Measurements from ENCODE around the gene PI4K2A.
"Not testable (repeated sequence)": the region's sequence is repeated elsewhere in the genome, so short reads cannot be mapped to it uniquely, and the experiment has no call there.

PI4K2A gene

GRCh38 chr10:97683556-97684367, 43.3 kb downstream of the PI4K2A start:
- no peak overlapping the region for H3K4me2 ChIP-seq (ENCODE audit: low read length)
- H3K27me3 ChIP-seq (ENCODE audit: low read depth, low read length) = no peaks in the 10 kb centered on the region
- H2AFZ ChIP-seq (ENCODE audit: low read depth, low read length) = no peak overlapping the region
- peaks cover 9% of the 10 kb centered on the region for H3K4me1 ChIP-seq (ENCODE audit: low read length)
- H4K20me1 ChIP-seq (ENCODE audit: insufficient read depth, low read length) = no peaks in the 10 kb centered on the region
- H3K27ac ChIP-seq (ENCODE audit: low read length) = no peak overlapping the region
- no peak overlapping the region for H3K9ac ChIP-seq (ENCODE audit: low read length)
- TF ChIP-seq CTCF (IDR thresholded peaks at IDR 0.05; ENCODE audit: low read depth, low read length) (no peak), EZH2phosphoT487 (IDR thresholded peaks at IDR 0.05; ENCODE audit: low read depth) (no peak)
- H3K9me3 ChIP-seq (ENCODE audit: insufficient read depth, low read length) = no peaks in the 10 kb centered on the region
- H3K79me2 ChIP-seq (ENCODE audit: low read length) = no peaks in the 10 kb centered on the region
- no peaks in the 10 kb centered on the region for H3K36me3 ChIP-seq (replicated peaks; ENCODE audit: low read depth, low read length)
- H3K4me3 ChIP-seq (ENCODE audit: low read length) = no peak overlapping the region

GRCh38 chr10:97684368-97684713, 43.9 kb downstream of the PI4K2A start:
- not testable (repeated sequence) for H3K9me3 ChIP-seq (ENCODE audit: insufficient read depth, low read length); H3K4me1 ChIP-seq (ENCODE audit: low read length); H3K4me3 ChIP-seq (ENCODE audit: low read length); H3K4me2 ChIP-seq (ENCODE audit: low read length); H4K20me1 ChIP-seq (ENCODE audit: insufficient read depth, low read length); H3K79me2 ChIP-seq (ENCODE audit: low read length); H2AFZ ChIP-seq (ENCODE audit: low read depth, low read length); H3K36me3 ChIP-seq (replicated peaks; ENCODE audit: low read depth, low read length); H3K27ac ChIP-seq (ENCODE audit: low read length); H3K9ac ChIP-seq (ENCODE audit: low read length); H3K27me3 ChIP-seq (ENCODE audit: low read depth, low read length)

DNA sequence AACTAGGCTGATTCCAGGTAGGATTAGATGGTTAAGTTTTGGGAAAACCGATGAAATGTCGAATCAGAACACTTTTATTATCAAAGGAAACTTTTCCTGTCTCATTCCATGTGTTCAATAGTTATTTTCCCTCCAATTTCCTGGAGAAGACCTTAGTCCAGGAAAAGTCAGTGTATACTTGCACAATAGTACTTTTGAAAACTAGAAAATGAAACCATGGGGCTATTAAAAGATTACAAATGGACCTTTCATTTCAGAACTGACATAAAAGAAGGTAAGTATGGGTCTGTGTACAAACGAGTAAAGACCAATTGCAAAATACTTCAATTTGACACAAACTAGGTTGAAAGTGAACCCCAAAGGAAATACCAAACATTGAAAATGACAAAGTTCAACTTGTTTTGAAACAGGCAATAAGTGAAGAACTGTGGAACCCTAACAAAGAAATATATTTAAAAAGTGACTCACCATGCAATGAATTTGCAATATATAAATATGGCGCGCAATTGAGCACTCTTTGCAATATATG, 44.5 kb downstream of the PI4K2A start:
- H3K9ac ChIP-seq (ENCODE audit: low read length) = no peak overlapping the region
- H3K4me2 ChIP-seq (ENCODE audit: low read length) = no peak overlapping the region
- H3K4me3 ChIP-seq (ENCODE audit: low read length) = no peak overlapping the region
- H3K36me3 ChIP-seq (replicated peaks; ENCODE audit: low read depth, low read length) = no peaks in the 10 kb centered on the region
- no peak overlapping the region for H2AFZ ChIP-seq (ENCODE audit: low read depth, low read length)
- H3K79me2 ChIP-seq (ENCODE audit: low read length) = no peaks in the 10 kb centered on the region
- no peak for TF ChIP-seq CTCF (IDR thresholded peaks at IDR 0.05; ENCODE audit: low read depth, low read length)
- TF ChIP-seq EZH2phosphoT487 (IDR thresholded peaks at IDR 0.05; ENCODE audit: low read depth) = no peak
- no peaks in the 10 kb centered on the region for H3K9me3 ChIP-seq (ENCODE audit: insufficient read depth, low read length)
- H3K27me3 ChIP-seq (ENCODE audit: low read depth, low read length) = no peaks in the 10 kb centered on the region
- H3K4me1 ChIP-seq (ENCODE audit: low read length) = peaks cover 9% of the 10 kb centered on the region
- no peak overlapping the region for H3K27ac ChIP-seq (ENCODE audit: low read length)
- no peaks in the 10 kb centered on the region for H4K20me1 ChIP-seq (ENCODE audit: insufficient read depth, low read length)

DNA sequence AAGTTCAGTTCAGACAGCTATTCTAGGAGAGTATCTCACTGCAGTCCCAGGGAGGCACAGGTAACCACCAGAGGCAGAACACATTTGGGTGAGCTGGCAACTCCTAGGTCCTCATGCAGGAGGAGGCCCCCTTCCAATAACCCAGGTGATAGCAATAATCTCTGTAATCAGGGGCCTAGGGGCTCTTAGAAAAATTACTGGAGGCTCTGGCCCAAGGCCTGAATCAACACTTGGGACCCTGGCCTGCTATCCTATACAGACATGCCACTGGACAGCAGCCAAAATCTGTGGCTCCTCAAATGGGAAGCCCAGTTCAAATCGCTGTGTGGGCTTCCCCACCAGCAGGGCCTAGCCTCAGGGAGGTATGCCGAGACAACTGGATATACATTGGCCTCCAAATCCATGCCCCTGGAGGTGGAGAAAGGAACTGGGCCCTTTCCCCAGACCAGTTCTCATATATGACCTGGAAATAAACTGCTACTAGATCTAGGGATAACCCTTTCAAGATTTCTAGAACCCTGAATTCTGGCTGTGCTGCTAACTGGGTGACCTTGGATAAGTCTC, 45.0 kb downstream of the PI4K2A start:
- peaks cover 9% of the 10 kb centered on the region for H3K4me1 ChIP-seq (ENCODE audit: low read length)
- H4K20me1 ChIP-seq (ENCODE audit: insufficient read depth, low read length) = no peaks in the 10 kb centered on the region
- no peak overlapping the region for H3K9ac ChIP-seq (ENCODE audit: low read length)
- no peaks in the 10 kb centered on the region for H3K79me2 ChIP-seq (ENCODE audit: low read length)
- TF ChIP-seq CTCF (IDR thresholded peaks at IDR 0.05; ENCODE audit: low read depth, low read length) = no peak
- TF ChIP-seq EZH2phosphoT487 (IDR thresholded peaks at IDR 0.05; ENCODE audit: low read depth) = no peak
- H3K27me3 ChIP-seq (ENCODE audit: low read depth, low read length) = no peaks in the 10 kb centered on the region
- H3K9me3 ChIP-seq (ENCODE audit: insufficient read depth, low read length) = no peaks in the 10 kb centered on the region
- no peak overlapping the region for H3K4me3 ChIP-seq (ENCODE audit: low read length)
- no peak overlapping the region for H2AFZ ChIP-seq (ENCODE audit: low read depth, low read length)
- H3K27ac ChIP-seq (ENCODE audit: low read length) = no peak overlapping the region
- no peaks in the 10 kb centered on the region for H3K36me3 ChIP-seq (replicated peaks; ENCODE audit: low read depth, low read length)
- H3K4me2 ChIP-seq (ENCODE audit: low read length) = no peak overlapping the region
